Nephron (organoid): ENCODE data around the gene IL1RAP.
A peak's percentile ranks its signal among the peaks of the same experiment; 100 is the strongest.

Experiments used
- H3K27ac Mint-ChIP-seq, 3 experiments: 2 replicates each; pipeline ENCODE4 v1.8.0; 2020; ENCODE audit warnings: mixed read lengths in 3 of 3, mild to moderate bottlenecking in 2 of 3, moderate library complexity in 1 of 3
- H3K27me3 Mint-ChIP-seq: 2 replicates; pipeline ENCODE4 v1.8.0; 2021; ENCODE audit warnings: low read depth, mild to moderate bottlenecking, moderate library complexity, mixed read lengths
- H3K36me3 Mint-ChIP-seq: 2 replicates; pipeline ENCODE4 v1.8.0; 2020; ENCODE audit warnings: low read depth, mixed read lengths
- H3K4me1 Mint-ChIP-seq: 2 replicates; pipeline ENCODE4 v1.8.0; 2020; ENCODE audit warnings: mixed read lengths
- H3K4me3 Mint-ChIP-seq, 3 experiments: 2 replicates each; pipeline ENCODE4 v1.8.0; 2020; ENCODE audit warnings: mild to moderate bottlenecking in 3 of 3, mixed read lengths in 3 of 3, moderate library complexity in 2 of 3
- H3K9me3 Mint-ChIP-seq: 2 replicates; pipeline ENCODE4 v1.8.0; 2020; ENCODE audit warnings: mixed read lengths
- TF ChIP-seq, protein P1 (sequence below), 3 experiments: fragments of 200-600 bp; sonication (generic); IDR thresholded peaks; one replicate each; pipeline ENCODE4 v1.5.0; 2021; ENCODE audit warnings: antibody characterized with exemption in 3 of 3; ENCODE audit not compliant: unreplicated experiment in 3 of 3

IL1RAP gene

DNA sequence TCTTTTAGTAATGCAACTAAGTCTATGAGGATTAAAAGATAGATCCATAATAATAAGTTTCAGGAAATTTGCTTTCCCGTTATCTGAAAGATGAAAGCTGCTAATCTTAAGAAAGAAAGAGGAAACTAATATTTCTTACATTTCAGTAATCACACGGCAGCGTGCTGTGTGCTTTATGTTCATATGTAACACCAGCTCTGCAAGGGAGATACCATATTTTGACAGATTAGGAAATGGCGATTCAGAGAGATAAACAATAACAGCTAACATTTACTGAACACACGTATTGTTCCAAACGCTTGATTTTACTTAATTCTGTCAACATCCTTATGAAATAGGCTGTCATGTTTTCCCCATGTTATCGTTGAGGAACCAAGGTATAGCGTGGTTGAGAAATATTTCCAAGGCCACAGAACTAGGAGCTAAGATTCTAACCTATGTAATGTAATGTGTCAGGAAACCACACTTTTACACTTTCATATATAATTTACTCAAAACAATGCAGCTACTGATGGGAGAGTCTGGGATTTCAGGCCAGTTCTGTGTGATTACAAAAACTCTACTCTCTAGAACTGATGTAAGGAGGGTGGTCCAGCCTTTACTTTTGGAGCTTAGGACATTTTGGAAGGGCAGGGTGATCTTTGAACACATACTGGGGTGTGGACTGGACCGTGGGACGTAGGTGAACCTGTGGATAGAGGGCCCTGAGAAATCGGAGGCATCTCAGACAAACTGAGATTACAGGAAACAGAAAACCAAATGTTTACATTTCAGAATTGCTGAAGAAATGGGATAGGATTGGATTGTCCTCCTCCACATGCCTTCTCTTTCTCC is 100.6 kb downstream of the IL1RAP start:
- Mint-ChIP-seq H3K4me1 (no peaks in the 10 kb centered on the region), H3K27ac (peak overlapping the region in 1 of 3 experiments; percentile 39)
- TF ChIP-seq, protein P1, sequence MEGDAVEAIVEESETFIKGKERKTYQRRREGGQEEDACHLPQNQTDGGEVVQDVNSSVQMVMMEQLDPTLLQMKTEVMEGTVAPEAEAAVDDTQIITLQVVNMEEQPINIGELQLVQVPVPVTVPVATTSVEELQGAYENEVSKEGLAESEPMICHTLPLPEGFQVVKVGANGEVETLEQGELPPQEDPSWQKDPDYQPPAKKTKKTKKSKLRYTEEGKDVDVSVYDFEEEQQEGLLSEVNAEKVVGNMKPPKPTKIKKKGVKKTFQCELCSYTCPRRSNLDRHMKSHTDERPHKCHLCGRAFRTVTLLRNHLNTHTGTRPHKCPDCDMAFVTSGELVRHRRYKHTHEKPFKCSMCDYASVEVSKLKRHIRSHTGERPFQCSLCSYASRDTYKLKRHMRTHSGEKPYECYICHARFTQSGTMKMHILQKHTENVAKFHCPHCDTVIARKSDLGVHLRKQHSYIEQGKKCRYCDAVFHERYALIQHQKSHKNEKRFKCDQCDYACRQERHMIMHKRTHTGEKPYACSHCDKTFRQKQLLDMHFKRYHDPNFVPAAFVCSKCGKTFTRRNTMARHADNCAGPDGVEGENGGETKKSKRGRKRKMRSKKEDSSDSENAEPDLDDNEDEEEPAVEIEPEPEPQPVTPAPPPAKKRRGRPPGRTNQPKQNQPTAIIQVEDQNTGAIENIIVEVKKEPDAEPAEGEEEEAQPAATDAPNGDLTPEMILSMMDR (IDR thresholded peaks at IDR 0.05; ENCODE audit: unreplicated experiment in 3 of 3) = no peak

DNA sequence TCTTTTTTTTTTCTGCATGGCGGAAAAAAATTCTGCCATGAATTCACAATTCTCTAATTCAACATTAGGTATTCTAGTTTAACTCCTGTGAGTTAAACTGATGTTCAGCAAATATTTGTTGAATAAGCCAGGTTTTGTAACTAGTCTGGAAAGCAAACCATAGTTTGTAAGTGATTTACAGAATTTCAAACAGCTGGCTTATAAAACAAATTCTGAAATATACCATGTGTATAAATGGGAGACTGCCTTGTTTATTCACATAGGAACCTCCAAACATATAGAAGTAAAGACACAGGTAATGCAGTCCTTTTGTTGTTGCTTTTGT is 101.1 kb downstream of the IL1RAP start:
- no peaks in the 10 kb centered on the region for H3K27me3 Mint-ChIP-seq
- no peaks in the 10 kb centered on the region for H3K36me3 Mint-ChIP-seq
- TF ChIP-seq, protein P1 (IDR thresholded peaks at IDR 0.05; ENCODE audit: unreplicated experiment in 3 of 3) = no peak
- no peaks in the 10 kb centered on the region for H3K9me3 Mint-ChIP-seq
- H3K27ac Mint-ChIP-seq = no peak overlapping the region
- H3K4me3 Mint-ChIP-seq = no peak overlapping the region
- no peaks in the 10 kb centered on the region for H3K4me1 Mint-ChIP-seq

More for the DNA sequence above, 100.6 kb downstream of the IL1RAP start:
- no peaks in the 10 kb centered on the region for H3K36me3 Mint-ChIP-seq
- H3K4me3 Mint-ChIP-seq = no peak overlapping the region
- H3K9me3 Mint-ChIP-seq = no peaks in the 10 kb centered on the region
- no peaks in the 10 kb centered on the region for H3K27me3 Mint-ChIP-seq

GRCh38 chr3:190615607-190616006 is 101.7 kb downstream of the IL1RAP start:
- no peak overlapping the region for H3K4me3 Mint-ChIP-seq

GRCh38 chr3:190616637-190617036 is 102.8 kb downstream of the IL1RAP start:
- Mint-ChIP-seq H3K4me3 (no peak overlapping the region), H3K9me3 (no peaks in the 10 kb centered on the region), H3K27me3 (no peaks in the 10 kb centered on the region), H3K4me1 (no peaks in the 10 kb centered on the region), H3K36me3 (no peaks in the 10 kb centered on the region), H3K27ac (no peak overlapping the region)
- TF ChIP-seq, protein P1 (IDR thresholded peaks at IDR 0.05; ENCODE audit: unreplicated experiment in 3 of 3) = no peak

More at GRCh38 chr3:190615607-190616006, 101.7 kb downstream of the IL1RAP start:
- H3K36me3 Mint-ChIP-seq = no peaks in the 10 kb centered on the region
- H3K27ac Mint-ChIP-seq = peak overlapping the region in 1 of 3 experiments; percentile 29
- no peaks in the 10 kb centered on the region for H3K27me3 Mint-ChIP-seq
- TF ChIP-seq, protein P1 (IDR thresholded peaks at IDR 0.05; ENCODE audit: unreplicated experiment in 3 of 3) = no peak
- no peaks in the 10 kb centered on the region for H3K9me3 Mint-ChIP-seq
- no peaks in the 10 kb centered on the region for H3K4me1 Mint-ChIP-seq

- no peaks in the 10 kb centered on the region for H3K36me3 Mint-ChIP-seq
- peak overlapping the region in 2 of 3 experiments; percentile 38 to 68 for H3K27ac Mint-ChIP-seq
- no peaks in the 10 kb centered on the region for H3K4me1 Mint-ChIP-seq
- H3K9me3 Mint-ChIP-seq = no peaks in the 10 kb centered on the region
- no peaks in the 10 kb centered on the region for H3K27me3 Mint-ChIP-seq
- no peak overlapping the region for H3K4me3 Mint-ChIP-seq
- TF ChIP-seq, protein P1 (IDR thresholded peaks at IDR 0.05; ENCODE audit: unreplicated experiment in 3 of 3) = no peak
These were observed 103.3 kb downstream of the IL1RAP start for GRCh38 chr3:190617185-190617584.
